H9 (cell line): Measurements from ENCODE around the gene HMCES. TPM values are rescaled to one million over a fixed set of nuclear protein-coding genes. Genes with fewer than 3 reads are reported as not detected.

Experiments
- DNase-seq: peaks from one replicate; pipeline ENCODE4 v3.0.0-alpha.2; 2017
- H2AFZ ChIP-seq: one replicate; pipeline ENCODE4 v1.6.1; 2013; ENCODE audit warnings: mild to moderate bottlenecking, low read length, control low read depth, moderate library complexity
- H2AK5ac ChIP-seq: 2 replicates; pipeline ENCODE4 v1.6.1; 2013; ENCODE audit warnings: low read length, control low read depth, mixed read lengths; ENCODE audit not compliant: insufficient read length
- H2BK120ac ChIP-seq: one replicate; pipeline ENCODE4 v1.6.1; 2013; ENCODE audit warnings: low read depth, mild to moderate bottlenecking, low read length, control low read depth, inconsistent platforms; ENCODE audit not compliant: poor library complexity, severe bottlenecking
- H2BK12ac ChIP-seq: 2 replicates; pipeline ENCODE4 v1.6.1; 2013; ENCODE audit warnings: low read length, control low read depth, mixed read lengths, low read depth; ENCODE audit not compliant: insufficient read length
- H2BK15ac ChIP-seq: 2 replicates; pipeline ENCODE4 v1.6.1; 2013; ENCODE audit warnings: low read depth, low read length, control low read depth
- H2BK20ac ChIP-seq: one replicate; pipeline ENCODE4 v1.6.1; 2013; ENCODE audit warnings: low read depth, mild to moderate bottlenecking, low read length, control low read depth, inconsistent platforms; ENCODE audit not compliant: poor library complexity, severe bottlenecking
- H2BK5ac ChIP-seq: 2 replicates; pipeline ENCODE4 v1.6.1; 2013; ENCODE audit warnings: low read length, control low read depth, mixed read lengths; ENCODE audit not compliant: insufficient read length
- H3K14ac ChIP-seq: 2 replicates; pipeline ENCODE4 v1.6.1; 2013; ENCODE audit warnings: low read length, control low read depth; ENCODE audit not compliant: insufficient read depth
- H3K18ac ChIP-seq: 2 replicates; pipeline ENCODE4 v1.6.1; 2013; ENCODE audit warnings: low read depth, mild to moderate bottlenecking, mixed read lengths, low read length, control low read depth; ENCODE audit not compliant: insufficient read length
- H3K23ac ChIP-seq: 2 replicates; pipeline ENCODE4 v1.6.1; 2013; ENCODE audit warnings: low read length, control low read depth, mixed read lengths, low read depth; ENCODE audit not compliant: insufficient read length
- H3K23me2 ChIP-seq: 2 replicates; pipeline ENCODE4 v1.6.1; 2013; ENCODE audit warnings: low read depth, mild to moderate bottlenecking, mixed read lengths, low read length, control low read depth; ENCODE audit not compliant: insufficient read length, poor library complexity, severe bottlenecking
- H3K27ac ChIP-seq: 2 replicates; pipeline ENCODE4 v1.5.1; 2013; ENCODE audit warnings: low read length, control low read depth, mixed read lengths, low read depth; ENCODE audit not compliant: insufficient read length
- H3K27me3 ChIP-seq: 2 replicates; pipeline ENCODE4 v1.6.1; 2013; ENCODE audit warnings: low read length, control low read depth, inconsistent platforms; ENCODE audit not compliant: insufficient read depth
- H3K4ac ChIP-seq: 2 replicates; pipeline ENCODE4 v1.6.1; 2013; ENCODE audit warnings: low read depth, mild to moderate bottlenecking, control low read depth, inconsistent platforms, low read length, moderate library complexity
- H3K4me1 ChIP-seq: 2 replicates; pipeline ENCODE4 v1.6.1; 2013; ENCODE audit warnings: low read length, control low read depth, inconsistent platforms; ENCODE audit not compliant: insufficient read depth
- H3K4me2 ChIP-seq: 2 replicates; pipeline ENCODE4 v1.6.1; 2013; ENCODE audit warnings: low read length, control low read depth, mixed read lengths; ENCODE audit not compliant: insufficient read length, insufficient read depth
- H3K56ac ChIP-seq: 2 replicates; pipeline ENCODE4 v1.6.1; 2013; ENCODE audit warnings: low read depth, mild to moderate bottlenecking, mixed read lengths, low read length, control low read depth; ENCODE audit not compliant: insufficient read length
- H3K79me1 ChIP-seq: 2 replicates; pipeline ENCODE4 v1.6.1; 2013; ENCODE audit warnings: low read depth, mild to moderate bottlenecking, moderate library complexity, low read length, control low read depth, inconsistent platforms; ENCODE audit not compliant: insufficient read depth, poor library complexity, severe bottlenecking
- H3K79me2 ChIP-seq: 2 replicates; pipeline ENCODE4 v1.6.1; 2013; ENCODE audit warnings: low read length, control low read depth, inconsistent platforms; ENCODE audit not compliant: insufficient read depth
- H3K9ac ChIP-seq: 2 replicates; pipeline ENCODE4 v1.6.1; 2013; ENCODE audit warnings: low read length, control low read depth, mixed read lengths; ENCODE audit not compliant: insufficient read length; ENCODE audit errors: extremely low read depth
- H3K9me3 ChIP-seq: one replicate; pipeline ENCODE4 v1.6.1; 2013; ENCODE audit warnings: low read depth, low read length, inconsistent platforms; ENCODE audit not compliant: control insufficient read depth
- H3T11ph ChIP-seq: one replicate; pipeline ENCODE4 v1.6.1; 2013; ENCODE audit warnings: mild to moderate bottlenecking, low read length, control low read depth, inconsistent platforms
- H4K20me1 ChIP-seq: one replicate; pipeline ENCODE4 v1.6.1; 2013; ENCODE audit not compliant: control insufficient read depth, insufficient read length, insufficient read depth
- H4K5ac ChIP-seq: 2 replicates; pipeline ENCODE4 v1.6.1; 2013; ENCODE audit warnings: low read depth, mild to moderate bottlenecking, mixed read lengths, low read length, control low read depth; ENCODE audit not compliant: insufficient read length
- H4K8ac ChIP-seq: replicated peaks from 2 replicates; pipeline ENCODE4 v1.6.1; 2013; ENCODE audit warnings: low read length, control low read depth, mixed read lengths, low read depth; ENCODE audit not compliant: insufficient read length
- H4K91ac ChIP-seq: 2 replicates; pipeline ENCODE4 v1.6.1; 2013; ENCODE audit warnings: low read depth, mild to moderate bottlenecking, moderate library complexity, mixed read lengths, low read length, control low read depth; ENCODE audit not compliant: insufficient read length
- H3K27ac Mint-ChIP-seq, 3 experiments: 2 replicates in 2 of 3; 3 replicates in 1 of 3; pipeline ENCODE4 v1.8.0; 2020 to 2021; ENCODE audit warnings: mixed read lengths in 3 of 3, mild to moderate bottlenecking in 1 of 3, moderate library complexity in 1 of 3
- H3K27me3 Mint-ChIP-seq: 2 replicates; pipeline ENCODE4 v1.8.0; 2021; ENCODE audit warnings: low read depth, mild to moderate bottlenecking, moderate library complexity, mixed read lengths
- H3K36me3 Mint-ChIP-seq, 3 experiments: 2 replicates in 2 of 3; 3 replicates in 1 of 3; pipeline ENCODE4 v1.8.0; 2020 to 2021; ENCODE audit warnings: low read depth in 3 of 3, mixed read lengths in 3 of 3; ENCODE audit not compliant: insufficient read depth in 1 of 3
- H3K4me1 Mint-ChIP-seq, 2 experiments: 2 replicates each; pipeline ENCODE4 v1.8.0; 2020; ENCODE audit warnings: mixed read lengths in 2 of 2
- H3K4me3 Mint-ChIP-seq, 2 experiments: 2 replicates in 1 of 2; 3 replicates in 1 of 2; pipeline ENCODE4 v1.8.0; 2020 to 2021; ENCODE audit warnings: mild to moderate bottlenecking in 2 of 2, mixed read lengths in 2 of 2, moderate library complexity in 1 of 2
- H3K9me3 Mint-ChIP-seq, 2 experiments: 2 replicates in 1 of 2; 3 replicates in 1 of 2; pipeline ENCODE4 v1.8.0; 2020; ENCODE audit warnings: mild to moderate bottlenecking in 2 of 2, mixed read lengths in 2 of 2, moderate library complexity in 1 of 2
- CTCF ChIP-seq: fragments of 200-600 bp; sonication (generic); conservative IDR thresholded peaks from 3 replicates; pipeline ENCODE4 v1.8.0; 2021; ENCODE audit warnings: antibody characterized with exemption, mild to moderate bottlenecking
- WGBS: extraction: QIAGEN DNeasy Blood & Tissue Kit; methylation state at CpG from one replicate; pipeline ENCODE4 v1.1.7; 2013; ENCODE audit warnings: missing lambda C conversion rate, low lambda C conversion rate, mixed read lengths; ENCODE audit not compliant: insufficient read length; ENCODE audit errors: extremely low coverage; 5-methylcytosine and 5-hydroxymethylcytosine counted together
- total RNA-seq: library from RNA; stranded (reverse); gene quantifications from 2 replicates; pipeline ENCODE4 v1.2.1, GENCODE V29; 2021

The HMCES gene
- total RNA-seq, 1 experiment from 2014 or later: 52.4 TPM

GRCh38 chr3:129259612-129260477 is 18.8 kb upstream of the HMCES start:
- no peak overlapping the region for H3K4ac ChIP-seq
- WGBS: no CpG with 5 or more reads among the region's 7 CpGs
- H3T11ph ChIP-seq: no peak overlapping the region
- H3K27ac ChIP-seq: no peak overlapping the region
- H2BK12ac ChIP-seq: no peak overlapping the region
- no peak overlapping the region for H3K56ac ChIP-seq
- DNase-seq: no peak
- Mint-ChIP-seq H3K9me3 (no peaks in the 10 kb centered on the region), H3K27ac (no peak overlapping the region), H3K36me3 (peaks cover 65 to 95% (median 91%) of the 10 kb centered on the region in 3 experiments), H3K4me1 (no peaks in the 10 kb centered on the region), H3K4me3 (no peak overlapping the region), H3K27me3 (no peaks in the 10 kb centered on the region)
- H2AK5ac ChIP-seq: no peak overlapping the region
- H3K9me3 ChIP-seq: no peaks in the 10 kb centered on the region
- no peak overlapping the region for H3K18ac ChIP-seq
- H2BK20ac ChIP-seq: no peak overlapping the region
- H4K20me1 ChIP-seq: no peaks in the 10 kb centered on the region
- H3K9ac ChIP-seq: no peak overlapping the region
- no peaks in the 10 kb centered on the region for H3K79me2 ChIP-seq
- H2BK120ac ChIP-seq: no peak overlapping the region
- no peaks in the 10 kb centered on the region for H3K4me1 ChIP-seq
- no peak overlapping the region for H3K4me2 ChIP-seq
- H2BK15ac ChIP-seq: no peak overlapping the region
- H3K23me2 ChIP-seq: no peaks in the 10 kb centered on the region
- H4K5ac ChIP-seq: no peak overlapping the region
- no peaks in the 10 kb centered on the region for H3K27me3 ChIP-seq
- no peak for TF ChIP-seq CTCF
- H2AFZ ChIP-seq: no peak overlapping the region
- no peak overlapping the region for H4K91ac ChIP-seq
- H4K8ac ChIP-seq: no peak overlapping the region
- H3K79me1 ChIP-seq: no peaks in the 10 kb centered on the region
- H3K14ac ChIP-seq: no peak overlapping the region
- no peak overlapping the region for H3K23ac ChIP-seq
- H2BK5ac ChIP-seq: no peak overlapping the region
